Measurements from ENCODE around the gene C2orf42.
"Not testable (repeated sequence)": the region's sequence is repeated elsewhere in the genome, so short reads cannot be mapped to it uniquely, and the experiment has no call there.

C2orf42 gene

GRCh38 chr2:70169654-70170245 is 21.1 kb downstream of the C2orf42 start:
- DNase-seq: not testable (repeated sequence)

DNA sequence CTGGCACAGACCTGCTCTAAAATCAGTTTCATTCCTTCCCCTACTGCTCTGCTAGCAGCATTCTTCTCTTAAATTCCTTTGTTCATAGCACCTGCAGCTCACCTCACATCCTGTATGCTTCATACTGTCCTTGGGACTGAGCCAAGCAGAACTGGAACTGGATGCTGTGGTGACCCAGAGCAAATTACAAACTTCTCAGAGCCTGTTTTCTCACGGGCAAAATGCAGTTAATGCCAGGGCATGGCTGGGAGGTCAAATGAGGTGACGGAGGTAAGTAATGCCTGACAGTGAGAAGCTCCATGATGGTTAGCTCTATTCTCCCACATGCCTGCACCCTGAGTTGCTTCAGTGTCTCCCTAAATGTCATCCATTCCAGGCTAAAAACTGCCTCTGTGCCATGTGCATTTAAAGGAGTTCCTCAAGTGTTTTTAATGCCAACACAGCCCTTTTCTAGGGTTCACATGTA is 29.7 kb downstream of the C2orf42 start:
- DNase-seq: no peak

GRCh38 chr2:70160545-70160944 is 30.3 kb downstream of the C2orf42 start:
- DNase-seq: no peak

GRCh38 chr2:70149130-70149686 is 41.6 kb downstream of the C2orf42 start:
- DNase-seq: peak; percentile 28

GRCh38 chr2:70148211-70148760 is 42.5 kb downstream of the C2orf42 start:
- not testable (repeated sequence) for DNase-seq

- peak; percentile 50 for DNase-seq
These were observed 44.7 kb downstream of the C2orf42 start for GRCh38 chr2:70145851-70146739.

DNA sequence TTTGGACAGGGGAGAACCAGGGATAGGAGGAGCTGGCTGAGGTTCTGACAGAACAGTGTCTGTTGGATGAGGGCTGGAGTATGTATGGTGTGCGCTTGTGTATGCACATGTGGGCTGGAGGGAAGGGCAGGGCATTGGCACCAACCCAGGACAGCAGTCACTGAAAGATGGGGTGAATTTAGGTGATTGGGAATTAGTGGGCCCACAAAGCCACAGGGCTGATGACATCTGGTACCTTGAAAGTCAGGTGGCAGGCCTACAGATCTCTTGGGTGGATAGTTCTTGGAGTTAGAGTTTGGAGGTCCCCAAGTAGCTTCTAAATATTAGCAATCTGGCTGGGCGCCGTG is 45.7 kb downstream of the C2orf42 start:
- no peak for DNase-seq

GRCh38 chr2:70144443-70145143 is 46.2 kb downstream of the C2orf42 start:
- DNase-seq: no peak

GRCh38 chr2:70143314-70144150 is 47.3 kb downstream of the C2orf42 start:
- peak; percentile 65 for DNase-seq

DNA sequence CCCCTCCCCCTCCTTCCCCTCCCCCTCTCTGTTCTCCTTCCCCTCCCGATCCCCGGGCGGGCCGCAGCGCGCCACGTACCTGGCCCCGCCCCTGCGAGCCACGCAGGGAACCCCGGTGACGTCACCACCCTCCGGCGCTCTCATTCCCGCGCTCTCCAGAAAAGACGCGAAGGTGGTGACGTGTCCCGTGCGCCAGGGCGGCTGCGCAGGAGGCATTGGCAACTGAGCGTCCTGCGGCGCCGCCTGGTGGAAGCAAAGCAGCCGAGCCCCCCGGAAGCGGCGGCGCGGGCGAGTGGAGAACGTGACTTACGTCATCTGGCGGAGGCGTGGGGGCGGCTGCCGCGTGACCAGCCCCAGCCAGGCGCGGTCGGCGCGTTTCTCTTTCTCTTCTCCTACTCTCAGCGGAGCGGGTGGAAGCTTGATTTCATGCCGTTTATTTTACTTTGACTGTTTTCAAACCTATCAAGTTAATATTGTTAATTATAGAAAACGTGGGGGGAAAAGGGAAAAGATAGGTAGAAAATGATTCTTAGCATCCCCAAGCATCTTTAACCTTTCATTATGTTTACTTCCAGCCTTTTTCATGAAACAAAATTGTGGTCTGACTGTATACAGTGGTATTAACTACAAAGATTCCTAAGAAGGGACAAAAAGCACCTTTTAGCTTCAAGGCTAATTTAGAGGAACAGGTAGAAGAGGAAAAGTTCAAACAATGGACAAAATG is 48.1 kb downstream of the C2orf42 start:
- DNase-seq: peak; percentile 100

GRCh38 chr2:70141902-70142589 is 48.8 kb downstream of the C2orf42 start:
- DNase-seq: no peak

DNA sequence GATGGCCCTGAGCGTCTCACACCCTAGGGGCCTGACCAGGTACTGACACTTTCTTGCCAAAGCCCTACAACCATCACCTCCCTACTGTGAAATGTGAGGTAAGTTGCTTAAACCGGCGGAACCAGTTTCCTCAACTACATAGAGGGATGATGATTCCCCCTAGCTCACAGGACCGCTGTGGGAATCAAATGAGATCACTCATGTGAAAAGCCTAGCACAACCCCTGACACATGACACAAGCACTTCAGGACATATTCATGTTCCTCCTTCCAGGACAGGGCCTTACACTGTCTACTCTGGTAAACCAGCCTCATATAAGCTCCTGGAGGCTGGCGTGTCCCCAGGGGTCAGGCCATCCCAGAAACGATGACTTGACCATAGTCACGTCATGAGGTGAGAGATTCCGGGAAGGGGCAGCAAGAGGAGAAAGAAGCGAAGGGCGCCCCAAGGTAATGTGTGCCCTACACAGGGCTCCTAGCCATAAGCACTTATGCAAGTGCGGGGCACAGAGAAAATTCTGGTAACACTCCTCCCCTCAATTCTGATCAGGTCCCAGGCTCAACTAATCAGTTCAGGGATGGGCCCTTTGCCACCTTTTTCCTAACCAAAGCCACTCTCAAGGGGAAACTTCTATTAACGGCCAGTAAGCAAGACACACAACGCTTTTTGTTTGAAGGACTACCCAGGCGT is 49.5 kb downstream of the C2orf42 start:
- peak; percentile 77 for DNase-seq

DNA sequence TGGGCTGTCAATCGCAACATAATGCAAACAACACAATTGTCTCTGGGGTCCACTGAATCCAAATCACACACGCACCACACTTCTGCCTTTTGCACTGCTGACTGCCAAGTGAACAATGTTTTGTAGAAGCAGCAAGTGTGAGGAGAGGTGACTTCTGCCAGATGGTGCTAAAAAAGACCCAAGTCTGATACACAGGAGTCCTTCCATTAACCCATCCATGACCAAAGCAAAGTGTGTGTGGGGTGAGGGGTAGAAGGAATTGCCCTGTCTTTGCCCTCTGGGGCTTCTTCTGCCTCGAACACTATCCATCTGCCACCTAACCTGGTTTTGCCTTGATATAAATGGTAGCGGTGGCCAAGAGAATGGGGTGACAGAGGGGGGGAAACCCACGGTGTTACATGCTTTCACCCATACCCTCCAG is 50.0 kb downstream of the C2orf42 start:
- no peak for DNase-seq

DNA sequence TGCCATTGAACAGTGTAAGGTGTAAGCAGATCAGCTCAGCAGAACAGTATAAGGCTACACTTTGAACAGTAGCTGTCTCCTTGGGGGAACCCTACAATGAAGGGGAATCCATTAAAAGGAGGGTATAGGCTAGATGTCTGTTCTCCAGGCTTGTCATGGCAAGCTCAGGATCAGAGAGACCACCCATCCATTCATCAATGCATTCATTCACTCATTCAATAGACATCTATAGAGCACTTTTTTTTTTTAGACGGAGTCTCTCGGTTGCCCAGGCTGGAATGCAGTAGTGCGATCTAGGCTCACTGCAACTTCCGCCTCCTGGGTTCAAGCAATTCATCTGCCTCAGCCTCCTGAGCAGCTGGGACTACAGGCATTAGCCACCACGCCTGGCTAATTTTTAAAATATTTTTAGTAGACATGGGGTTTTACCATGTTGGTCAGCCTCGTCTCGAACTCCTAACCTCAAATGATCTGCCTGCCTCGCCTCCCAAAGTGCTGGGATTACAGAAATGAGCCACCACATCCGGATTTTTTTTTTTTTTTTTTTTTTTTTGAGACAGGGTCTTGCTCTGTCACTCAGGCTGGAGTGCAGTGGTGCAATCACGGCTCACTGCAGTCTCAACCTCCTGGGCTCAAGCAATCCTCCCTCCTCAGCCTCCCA is 56.4 kb downstream of the C2orf42 start:
- DNase-seq: not testable (repeated sequence)

DNA sequence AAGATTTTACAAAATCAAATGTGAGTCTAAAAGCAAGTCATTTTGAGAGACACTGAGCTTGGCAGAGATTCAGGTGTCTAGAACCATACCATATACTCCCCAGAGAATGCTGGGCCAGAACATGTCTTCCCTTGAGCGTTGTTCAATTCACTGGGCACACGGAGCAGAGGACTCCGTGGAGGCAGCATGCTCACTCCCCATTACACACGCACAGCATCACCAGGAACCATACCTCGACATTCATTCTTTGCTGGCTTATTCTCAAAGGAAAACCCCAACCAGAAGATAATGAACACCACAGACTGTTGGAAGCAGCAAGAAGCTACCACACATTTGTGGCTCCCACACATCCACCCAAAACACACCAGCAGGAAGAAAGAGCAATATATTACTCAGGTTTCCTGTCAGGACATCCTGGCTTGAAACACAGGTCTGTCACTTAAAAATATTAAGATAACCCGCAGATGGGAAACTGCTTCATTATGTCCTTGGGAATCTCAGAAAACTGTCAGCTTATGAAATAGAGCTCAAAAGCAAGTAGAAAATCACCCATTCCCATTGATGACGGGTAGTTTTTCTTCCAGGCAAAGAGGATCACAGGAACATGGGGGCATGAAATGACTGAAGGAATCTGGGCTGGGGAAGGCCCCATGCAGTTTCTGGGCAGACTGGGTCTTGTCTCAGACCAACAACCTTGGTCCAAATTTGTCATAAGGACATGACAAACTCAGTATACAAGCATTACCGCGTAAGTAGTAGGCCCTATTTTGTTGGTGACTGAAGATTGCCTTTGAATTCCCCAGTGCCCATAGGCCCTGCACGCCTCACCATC is 57.1 kb downstream of the C2orf42 start:
- no peak for DNase-seq

GRCh38 chr2:70133127-70133452 is 57.7 kb downstream of the C2orf42 start:
- no peak for DNase-seq

GRCh38 chr2:70132244-70133126 is 58.3 kb downstream of the C2orf42 start:
- DNase-seq: no peak

All from stimulated activated CD8-positive, alpha-beta memory T cell treated with anti-CD3 and anti-CD28 coated beads, Interleukin-4, amount 100 ng/mL, for 48 hours (primary cell).